ENCODE measurements around the gene PDE9A.

Gene PDE9A

GRCh38 chr21:42658320-42659105 lies 5.1 kb downstream of the PDE9A start:
- in situ Hi-C loops (cut with HindIII; ENCODE audit: low sequenced_read_pairs), result no loop called here
- DNase-seq (ENCODE audit: low read depth), result no peak
- no peak for TF ChIP-seq CTCF (IDR thresholded peaks at IDR 0.05; ENCODE audit: low read depth, low read length, missing control alignments)
- no peak overlapping the region for H3K4me3 ChIP-seq (ENCODE audit: low read depth, low read length)

GRCh38 chr21:42659416-42660117 lies 6.1 kb downstream of the PDE9A start:
- no peak overlapping the region for H3K4me3 ChIP-seq (ENCODE audit: low read depth, low read length)
- TF ChIP-seq CTCF (IDR thresholded peaks at IDR 0.05; ENCODE audit: low read depth, low read length, missing control alignments), result no peak
- no peak for DNase-seq (ENCODE audit: low read depth)
- in situ Hi-C loops (cut with HindIII; ENCODE audit: low sequenced_read_pairs), result no loop called here

- no peak for TF ChIP-seq CTCF (IDR thresholded peaks at IDR 0.05; ENCODE audit: low read depth, low read length, missing control alignments)
- in situ Hi-C loops (cut with HindIII; ENCODE audit: low sequenced_read_pairs), result no loop called here
- H3K4me3 ChIP-seq (ENCODE audit: low read depth, low read length), result no peak overlapping the region
- no peak for DNase-seq (ENCODE audit: low read depth)
These were observed 6.7 kb downstream of the PDE9A start for GRCh38 chr21:42660118-42660470.

- DNase-seq (ENCODE audit: low read depth), result no peak
- no peak for TF ChIP-seq CTCF (IDR thresholded peaks at IDR 0.05; ENCODE audit: low read depth, low read length, missing control alignments)
- H3K4me3 ChIP-seq (ENCODE audit: low read depth, low read length), result no peak overlapping the region
- in situ Hi-C loops (cut with HindIII; ENCODE audit: low sequenced_read_pairs), result no loop called here
These were observed 8.4 kb downstream of the PDE9A start for GRCh38 chr21:42661688-42662429.

GRCh38 chr21:42662430-42663199 lies 9.2 kb downstream of the PDE9A start:
- DNase-seq (ENCODE audit: low read depth), result no peak
- no peak overlapping the region for H3K4me3 ChIP-seq (ENCODE audit: low read depth, low read length)
- in situ Hi-C loops (cut with HindIII; ENCODE audit: low sequenced_read_pairs), result no loop called here
- TF ChIP-seq CTCF (IDR thresholded peaks at IDR 0.05; ENCODE audit: low read depth, low read length, missing control alignments), result no peak

- no peak for DNase-seq (ENCODE audit: low read depth)
- no peak for TF ChIP-seq CTCF (IDR thresholded peaks at IDR 0.05; ENCODE audit: low read depth, low read length, missing control alignments)
- in situ Hi-C loops (cut with HindIII; ENCODE audit: low sequenced_read_pairs), result no loop called here
- no peak overlapping the region for H3K4me3 ChIP-seq (ENCODE audit: low read depth, low read length)
These were observed 9.9 kb downstream of the PDE9A start for GRCh38 chr21:42663200-42663750.

Data from astrocyte of the cerebellum (primary cell).